ENCODE measurements around the gene KIR3DL3. TPM values are rescaled to one million over a fixed set of nuclear protein-coding genes. Genes with fewer than 3 reads are reported as not detected.
"Not testable (repeated sequence)": the region's sequence is repeated elsewhere in the genome, so short reads cannot be mapped to it uniquely, and the experiment has no call there.

The KIR3DL3 gene
- not detected in 2 replicates for total RNA-seq (2014; rRNA removed; shearing (Covaris generic))

GRCh38 chr19:54724142-54724541 lies at the start of gene KIR3DL3:
Gene KIR3DL3 (plus strand): TSS chr19:54724442. CDS start chr19:54724497, 55 bp downstream.
- no peak for DNase-seq (ENCODE audit: low spot score)

DNA sequence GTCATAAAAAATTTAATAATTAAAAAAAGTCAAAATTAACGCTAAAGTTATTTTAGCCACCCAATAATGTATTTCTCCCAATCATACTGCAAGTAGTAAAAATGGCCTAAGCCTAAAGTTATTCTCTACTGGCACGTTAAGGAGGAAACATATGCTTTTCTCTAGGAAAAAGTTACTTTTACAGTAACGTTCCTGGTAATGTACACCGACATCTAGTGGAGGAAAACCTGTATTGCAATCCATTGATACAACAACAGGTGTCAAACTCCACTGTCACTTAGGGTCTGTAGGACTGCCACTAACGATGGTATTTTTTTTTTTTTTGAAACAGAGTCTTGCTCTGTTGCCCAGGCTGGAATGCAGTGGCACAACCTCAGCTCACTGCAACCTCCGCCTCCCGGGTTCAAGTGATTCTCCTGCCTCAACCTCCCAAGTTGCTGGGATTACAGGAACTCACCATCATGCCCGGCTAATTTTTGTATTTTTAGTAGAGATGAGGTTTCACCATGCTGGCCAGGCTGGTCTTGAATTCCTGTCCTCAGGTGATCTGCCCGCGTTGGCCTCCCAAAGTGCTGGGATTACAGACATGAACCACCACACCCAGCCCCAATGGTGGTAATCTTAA lies 47.9 kb upstream of the KIR3DL3 start:
- peak; percentile 40 for DNase-seq (ENCODE audit: low spot score)

- no peak for DNase-seq (ENCODE audit: low spot score)
Observed at GRCh38 chr19:54677217-54677616, 47.0 kb upstream of the KIR3DL3 start.

DNA sequence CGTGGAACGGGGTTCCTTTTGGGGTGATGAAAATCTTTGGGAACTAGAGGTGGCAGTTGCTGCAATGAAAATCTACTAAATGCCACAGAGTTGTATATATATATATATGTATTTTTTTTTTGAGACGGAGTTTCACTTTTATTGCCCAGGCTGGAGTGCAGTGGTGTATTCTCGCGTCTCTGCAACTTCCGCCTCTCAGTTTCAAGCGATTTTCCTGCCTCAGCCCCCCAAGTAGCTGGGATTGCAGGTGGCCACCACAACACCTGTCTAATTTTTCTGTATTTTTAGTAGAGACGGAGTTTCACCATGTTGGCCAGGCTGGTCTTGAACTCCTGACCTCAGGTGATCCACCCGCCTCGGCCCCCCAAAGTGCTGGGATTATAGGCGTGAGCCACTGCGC lies 42.6 kb upstream of the KIR3DL3 start:
- DNase-seq (ENCODE audit: low spot score), result not testable (repeated sequence)

- DNase-seq (ENCODE audit: low spot score), result no peak
Observed at GRCh38 chr19:54682306-54682856, 41.9 kb upstream of the KIR3DL3 start.

- peak; percentile 56 for DNase-seq (ENCODE audit: low spot score)
Observed at GRCh38 chr19:54684527-54684926, 39.7 kb upstream of the KIR3DL3 start.

- no peak for DNase-seq (ENCODE audit: low spot score)
Observed at GRCh38 chr19:54691582-54692297, 32.5 kb upstream of the KIR3DL3 start.

- no peak for DNase-seq (ENCODE audit: low spot score)
Observed at GRCh38 chr19:54692298-54692615, 32.0 kb upstream of the KIR3DL3 start.

DNA sequence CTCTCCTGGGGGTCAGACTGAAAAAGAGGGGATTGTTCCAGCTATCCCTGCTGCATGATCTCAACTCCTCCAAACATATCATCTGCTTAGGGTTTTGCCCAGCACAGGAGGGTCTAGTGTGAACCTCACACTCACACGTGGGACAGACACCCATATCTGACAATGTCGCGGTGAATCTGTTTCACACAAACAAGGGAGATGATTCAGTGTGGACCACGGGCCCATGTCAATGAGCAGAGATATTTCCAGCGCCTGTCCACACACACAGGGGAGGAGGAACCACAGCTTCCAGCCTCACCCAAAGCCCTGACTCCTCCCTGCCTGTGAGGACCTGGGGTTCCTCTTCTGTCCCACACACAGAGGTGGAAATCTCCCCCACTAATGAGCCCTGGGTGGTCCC lies 29.6 kb upstream of the KIR3DL3 start:
- no peak for DNase-seq (ENCODE audit: low spot score)

GRCh38 chr19:54696117-54696548 lies 28.1 kb upstream of the KIR3DL3 start:
- DNase-seq (ENCODE audit: low spot score), result no peak

DNA sequence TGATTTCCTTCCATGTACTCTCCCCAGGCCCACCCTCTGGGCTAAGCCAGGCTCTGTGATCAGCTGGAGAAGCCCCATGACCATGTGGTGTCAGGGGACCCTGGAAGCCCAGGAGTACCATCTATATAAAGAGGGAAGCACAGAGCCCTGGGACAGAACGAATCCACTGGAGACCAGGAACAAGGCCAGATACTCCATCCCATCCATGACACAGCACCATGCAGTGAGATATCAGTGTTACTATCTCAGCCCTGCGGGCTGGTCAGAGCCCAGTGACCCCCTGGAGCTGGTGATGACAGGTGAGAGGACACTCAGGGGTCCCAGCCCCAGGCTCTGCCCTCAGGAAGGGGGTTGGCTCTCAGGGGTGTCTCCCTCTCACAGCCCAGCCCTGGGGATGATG lies 27.5 kb upstream of the KIR3DL3 start:
- no peak for DNase-seq (ENCODE audit: low spot score)

DNA sequence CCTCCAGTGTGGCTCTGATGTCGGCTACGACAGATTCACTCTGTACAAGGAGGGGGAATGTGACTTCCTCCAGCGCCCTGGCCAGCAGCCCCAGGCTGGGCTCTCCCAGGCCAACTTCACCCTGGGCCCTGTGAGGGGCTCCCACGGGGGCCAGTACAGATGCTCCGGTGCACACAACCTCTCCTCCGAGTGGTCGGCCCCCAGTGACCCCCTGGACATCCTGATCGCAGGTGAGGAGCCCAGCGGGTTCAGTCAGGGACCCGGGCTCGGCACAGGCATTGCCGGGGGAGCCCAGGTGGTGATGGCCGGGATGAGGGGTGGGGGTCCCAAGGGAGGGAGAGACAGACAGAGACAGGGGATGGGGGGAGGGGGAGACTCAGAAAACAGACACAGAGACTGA lies 26.5 kb upstream of the KIR3DL3 start:
- not testable (repeated sequence) for DNase-seq (ENCODE audit: low spot score)

DNA sequence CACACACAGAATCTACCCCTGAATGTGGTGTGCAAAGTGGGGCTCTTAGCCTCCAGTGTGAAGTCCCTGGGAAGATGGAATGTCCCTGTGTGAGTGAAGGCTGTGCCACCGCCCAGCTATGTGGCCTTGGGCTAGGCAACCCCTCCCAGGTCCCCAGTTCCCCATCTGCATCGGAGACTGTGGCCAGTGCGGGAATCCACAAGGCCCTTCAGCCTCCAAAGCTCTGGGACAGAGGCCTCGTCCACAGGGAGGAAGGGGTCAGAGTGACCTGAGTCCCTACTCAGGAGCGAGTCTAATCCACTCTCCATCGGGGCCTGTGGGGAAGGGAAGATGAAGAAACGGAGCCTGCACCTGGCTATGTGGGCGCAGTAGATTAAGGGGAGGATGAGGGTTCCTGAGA lies 19.3 kb upstream of the KIR3DL3 start:
- no peak for DNase-seq (ENCODE audit: low spot score)

DNA sequence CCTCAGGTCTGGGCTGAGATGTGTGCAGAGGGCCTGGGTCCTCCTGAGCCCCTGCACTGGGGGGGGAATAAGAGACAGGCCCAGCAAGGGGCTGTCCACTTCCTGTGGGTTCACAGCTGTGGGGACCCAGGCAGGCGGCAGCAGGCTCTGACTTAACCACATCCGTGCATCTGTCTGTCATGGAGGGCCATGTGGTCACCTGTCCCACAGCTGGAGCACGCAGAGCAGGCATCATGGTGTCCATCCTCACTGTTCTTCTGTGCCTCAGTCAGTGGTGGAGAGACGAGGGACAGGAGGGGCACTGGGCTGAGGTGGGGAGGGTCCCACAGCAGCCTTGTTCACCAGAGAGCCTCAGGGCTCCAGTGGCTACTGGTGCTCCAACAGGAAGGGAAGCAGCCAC lies 16.3 kb upstream of the KIR3DL3 start:
- no peak for DNase-seq (ENCODE audit: low spot score)

GRCh38 chr19:54708781-54709180 lies 15.5 kb upstream of the KIR3DL3 start:
- no peak for DNase-seq (ENCODE audit: low spot score)

- DNase-seq (ENCODE audit: low spot score), result no peak
Observed at GRCh38 chr19:54709212-54709948, 14.9 kb upstream of the KIR3DL3 start.

DNA sequence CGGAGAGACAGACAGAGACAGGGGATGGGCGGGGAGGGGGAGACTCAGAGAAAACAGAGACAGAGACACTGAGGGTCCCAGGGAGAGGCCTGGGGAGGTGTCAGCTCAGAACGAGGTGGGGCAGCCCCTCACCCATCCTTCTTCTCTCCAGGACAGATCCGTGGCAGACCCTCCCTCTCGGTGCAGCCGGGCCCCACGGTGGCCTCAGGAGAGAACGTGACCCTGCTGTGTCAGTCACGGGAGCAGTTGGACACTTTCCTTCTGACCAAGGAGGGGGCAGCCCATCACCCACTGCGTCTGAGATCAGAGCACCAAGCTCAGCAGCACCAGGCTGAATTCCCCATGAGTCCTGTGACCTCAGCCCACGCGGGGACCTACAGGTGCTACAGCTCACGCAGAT lies 14.3 kb upstream of the KIR3DL3 start:
- DNase-seq (ENCODE audit: low spot score), result not testable (repeated sequence)

DNA sequence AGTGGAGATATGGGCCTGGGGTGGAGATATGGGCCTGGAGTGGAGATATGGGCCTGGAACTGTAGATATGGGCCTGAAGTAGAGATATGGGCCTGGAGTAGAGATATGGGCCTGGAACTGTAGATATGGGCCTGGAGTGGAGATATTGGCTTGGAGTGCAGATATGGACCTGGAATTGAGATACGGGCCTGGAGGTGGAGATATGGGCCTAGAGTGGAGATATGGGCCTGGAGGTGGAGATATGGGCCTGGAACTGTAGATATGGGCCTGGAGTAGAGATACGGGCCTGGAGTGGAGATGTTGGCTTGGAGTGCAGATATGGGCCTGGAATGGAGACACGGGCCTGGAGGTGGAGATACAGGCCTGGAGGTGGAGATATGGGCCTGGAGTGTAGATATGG lies 402 bp downstream of the KIR3DL3 start:
- no peak for DNase-seq (ENCODE audit: low spot score)

- no peak for DNase-seq (ENCODE audit: low spot score)
Observed at GRCh38 chr19:54725321-54725720, 1.1 kb downstream of the KIR3DL3 start.

- no peak for DNase-seq (ENCODE audit: low spot score)
Observed at GRCh38 chr19:54727562-54727961, 3.3 kb downstream of the KIR3DL3 start.

- DNase-seq (ENCODE audit: low spot score), result no peak
Observed at GRCh38 chr19:54728167-54728566, 3.9 kb downstream of the KIR3DL3 start.

GRCh38 chr19:54729416-54730188 lies 5.4 kb downstream of the KIR3DL3 start:
- DNase-seq (ENCODE audit: low spot score), result no peak

Measured in H4 (cell line).